Trophoblast cell (in vitro differentiated cells and primary cell): ENCODE data around the gene SNED1.

Experiments used
- DNase-seq, 2 donors: peaks; one replicate each; pipeline ENCODE4 v3.0.0-alpha.2; 2016
- H2AFZ ChIP-seq: 2 replicates; pipeline ENCODE4 v1.6.1; 2013; ENCODE audit warnings: low read length, moderate library complexity, mild to moderate bottlenecking; ENCODE audit not compliant: insufficient read depth, poor library complexity
- H2AK5ac ChIP-seq: 2 replicates; pipeline ENCODE4 v1.6.1; 2013; ENCODE audit warnings: mild to moderate bottlenecking, low read length
- H2BK120ac ChIP-seq: 2 replicates; pipeline ENCODE4 v1.6.1; 2013; ENCODE audit warnings: low read length, mild to moderate bottlenecking, moderate library complexity; ENCODE audit not compliant: insufficient read depth, poor library complexity
- H2BK12ac ChIP-seq: 2 replicates; pipeline ENCODE4 v1.6.1; 2013; ENCODE audit warnings: mild to moderate bottlenecking, low read length, moderate library complexity
- H2BK5ac ChIP-seq: 2 replicates; pipeline ENCODE4 v1.6.1; 2013; ENCODE audit warnings: low read length, low read depth, moderate library complexity, mild to moderate bottlenecking; ENCODE audit not compliant: poor library complexity
- H3K14ac ChIP-seq: 2 replicates; pipeline ENCODE4 v1.6.1; 2013; ENCODE audit warnings: mild to moderate bottlenecking, low read length
- H3K18ac ChIP-seq: 2 replicates; pipeline ENCODE4 v1.6.1; 2013; ENCODE audit warnings: mild to moderate bottlenecking, low read length
- H3K23ac ChIP-seq: 2 replicates; pipeline ENCODE4 v1.6.1; 2013; ENCODE audit warnings: low read length
- H3K27ac ChIP-seq: 2 replicates; pipeline ENCODE4 v1.5.1; 2013; ENCODE audit warnings: low read depth, mild to moderate bottlenecking, inconsistent platforms, low read length, moderate library complexity
- H3K27me3 ChIP-seq: 2 replicates; pipeline ENCODE4 v1.6.1; 2013; ENCODE audit warnings: inconsistent platforms, mild to moderate bottlenecking, low read length, moderate library complexity; ENCODE audit not compliant: insufficient read depth
- H3K36me3 ChIP-seq, 2 experiments: 1 replicate in 1 of 2; 2 replicates in 1 of 2; pipeline ENCODE4 v1.6.1; 2013; ENCODE audit warnings: low read length in 2 of 2, mild to moderate bottlenecking in 2 of 2, moderate library complexity in 1 of 2; ENCODE audit not compliant: insufficient read depth in 2 of 2, control insufficient read depth in 1 of 2
- H3K4ac ChIP-seq: 2 replicates; pipeline ENCODE4 v1.6.1; 2013; ENCODE audit warnings: low read depth, mild to moderate bottlenecking, low read length, moderate library complexity
- H3K4me1 ChIP-seq, 2 experiments: 1 replicate in 1 of 2; 2 replicates in 1 of 2; pipeline ENCODE4 v1.6.1; 2013; ENCODE audit warnings: low read length in 2 of 2, mild to moderate bottlenecking in 2 of 2, moderate library complexity in 1 of 2; ENCODE audit not compliant: insufficient read depth in 2 of 2, control insufficient read depth in 1 of 2
- H3K4me2 ChIP-seq: 2 replicates; pipeline ENCODE4 v1.6.1; 2013; ENCODE audit warnings: inconsistent platforms, mild to moderate bottlenecking, low read length, moderate library complexity
- H3K4me3 ChIP-seq: 2 replicates; pipeline ENCODE4 v1.5.1; 2013; ENCODE audit warnings: mild to moderate bottlenecking, low read depth, low read length, inconsistent platforms
- H3K79me1 ChIP-seq: one replicate; pipeline ENCODE4 v1.6.1; 2013; ENCODE audit warnings: low read length
- H3K79me2 ChIP-seq: 2 replicates; pipeline ENCODE4 v1.6.1; 2013; ENCODE audit warnings: low read length, mild to moderate bottlenecking; ENCODE audit not compliant: control insufficient read depth, insufficient read depth, poor library complexity
- H3K9ac ChIP-seq: 2 replicates; pipeline ENCODE4 v1.6.1; 2013; ENCODE audit warnings: mild to moderate bottlenecking, low read length
- H3K9me3 ChIP-seq: 2 replicates; pipeline ENCODE4 v1.6.1; 2013; ENCODE audit warnings: low read depth, mild to moderate bottlenecking, control low read depth, inconsistent platforms, low read length; ENCODE audit not compliant: insufficient read depth
- H4K12ac ChIP-seq: 2 replicates; pipeline ENCODE4 v1.6.1; 2013; ENCODE audit warnings: low read depth, mild to moderate bottlenecking, low read length, moderate library complexity
- H4K8ac ChIP-seq: 2 replicates; pipeline ENCODE4 v1.6.1; 2013; ENCODE audit warnings: low read depth, mild to moderate bottlenecking, low read length, moderate library complexity
- H4K91ac ChIP-seq: one replicate; pipeline ENCODE4 v1.6.1; 2013; ENCODE audit warnings: low read depth, mild to moderate bottlenecking, low read length, moderate library complexity
- WGBS: extraction: QIAGEN DNeasy Blood & Tissue Kit; methylation state at CpG from one replicate; pipeline ENCODE4 v1.1.7; 2013; ENCODE audit warnings: missing lambda C conversion rate; ENCODE audit not compliant: insufficient read length, insufficient coverage; ENCODE audit errors: extremely low coverage; 5-methylcytosine and 5-hydroxymethylcytosine counted together

The SNED1 gene

DNA sequence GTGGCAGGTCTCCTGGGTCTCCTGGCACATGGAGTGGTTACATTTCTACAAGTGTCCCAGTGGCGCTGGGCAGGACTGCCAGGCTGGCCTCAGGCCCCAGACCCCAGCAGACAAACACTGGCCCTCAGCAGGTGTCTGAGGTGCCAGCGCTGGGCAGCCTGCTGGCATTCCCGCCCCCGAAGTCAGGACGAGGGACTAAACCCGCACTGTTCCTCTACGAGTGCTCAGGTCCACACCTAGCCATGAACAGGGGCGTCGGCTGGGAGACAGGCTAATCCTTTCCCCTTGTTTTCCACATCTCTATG, 12.8 kb downstream of the SNED1 start:
- no peak overlapping the region for H3K4me2 ChIP-seq
- H3K4me1 ChIP-seq: peaks cover 13 to 16% of the 10 kb centered on the region in 2 experiments
- no peak overlapping the region for H2AK5ac ChIP-seq

DNA sequence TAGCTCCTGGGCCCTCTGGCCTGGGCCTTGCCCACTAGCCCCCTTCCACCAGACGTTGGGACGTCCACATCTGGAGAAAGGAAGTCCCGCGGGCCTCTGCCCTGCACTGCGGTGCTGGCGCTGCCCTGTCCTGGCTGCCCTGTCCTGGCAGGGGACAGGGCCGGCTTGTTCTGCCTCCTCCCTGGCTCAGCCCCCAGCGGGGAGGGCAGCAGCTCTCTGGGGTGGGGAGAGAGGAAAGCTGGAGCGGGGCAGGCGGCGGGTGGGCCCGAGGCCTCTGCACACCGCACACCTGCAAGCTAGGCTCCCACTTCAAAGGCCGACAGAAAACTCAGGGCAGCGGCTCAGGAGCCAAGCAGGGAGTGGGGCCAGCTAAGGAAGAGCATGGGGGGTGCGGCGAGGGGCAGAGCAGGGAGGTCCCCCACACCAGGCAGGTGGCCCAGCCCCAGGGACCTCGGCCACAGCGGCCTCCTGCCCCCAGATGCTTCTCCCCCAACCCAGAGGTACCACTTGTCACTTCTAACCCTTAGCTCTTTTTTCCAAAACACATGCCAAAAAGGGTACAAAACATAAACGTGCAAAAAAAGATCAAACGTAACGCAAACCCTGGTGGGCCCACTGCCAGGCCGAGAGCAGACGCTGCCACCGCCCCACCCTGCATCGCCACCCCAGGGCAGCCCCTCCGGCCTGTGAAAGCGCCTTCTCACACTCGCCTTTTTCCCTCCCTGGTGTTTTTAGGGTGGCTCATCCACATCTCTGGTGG, 13.5 kb downstream of the SNED1 start:
- no CpG with 5 or more reads among the region's 29 CpGs for WGBS
- no peaks in the 10 kb centered on the region for H3K27me3 ChIP-seq
- no peak overlapping the region for H3K23ac ChIP-seq
- peaks cover 2% of the 10 kb centered on the region for H3K79me2 ChIP-seq
- peaks cover 13 to 16% of the 10 kb centered on the region in 2 experiments for H3K4me1 ChIP-seq
- no peak overlapping the region for H3K4me2 ChIP-seq
- H3K36me3 ChIP-seq: no peaks in the 10 kb centered on the region
- H2AK5ac ChIP-seq: no peak overlapping the region
- no peak overlapping the region for H2BK12ac ChIP-seq
- no peak overlapping the region for H4K12ac ChIP-seq
- H4K8ac ChIP-seq: no peak overlapping the region
- no peak overlapping the region for H4K91ac ChIP-seq
- H3K27ac ChIP-seq: no peak overlapping the region
- no peak overlapping the region for H3K4me3 ChIP-seq
- H3K9ac ChIP-seq: no peak overlapping the region
- H2BK120ac ChIP-seq: no peak overlapping the region
- peaks cover 9% of the 10 kb centered on the region for H3K79me1 ChIP-seq
- no peak overlapping the region for H3K4ac ChIP-seq
- no peak for DNase-seq
- no peak overlapping the region for H3K14ac ChIP-seq
- H2AFZ ChIP-seq: no peak overlapping the region
- peaks cover 5% of the 10 kb centered on the region for H3K9me3 ChIP-seq
- H3K18ac ChIP-seq: no peak overlapping the region
- no peak overlapping the region for H2BK5ac ChIP-seq

More for the DNA sequence above, 12.8 kb downstream of the SNED1 start:
- no peak overlapping the region for H3K9ac ChIP-seq
- H2AFZ ChIP-seq: no peak overlapping the region
- H3K79me1 ChIP-seq: peaks cover 9% of the 10 kb centered on the region
- H3K27me3 ChIP-seq: no peaks in the 10 kb centered on the region
- H3K4me3 ChIP-seq: no peak overlapping the region
- no peak overlapping the region for H3K18ac ChIP-seq
- no peak overlapping the region for H4K12ac ChIP-seq
- H2BK12ac ChIP-seq: no peak overlapping the region
- no peaks in the 10 kb centered on the region for H3K36me3 ChIP-seq
- H3K23ac ChIP-seq: no peak overlapping the region
- H3K9me3 ChIP-seq: peaks cover 5% of the 10 kb centered on the region
- H3K79me2 ChIP-seq: peaks cover 2% of the 10 kb centered on the region
- no peak overlapping the region for H4K8ac ChIP-seq
- H4K91ac ChIP-seq: no peak overlapping the region
- DNase-seq: no peak
- H2BK5ac ChIP-seq: no peak overlapping the region
- no CpG with 5 or more reads among the region's 9 CpGs for WGBS
- no peak overlapping the region for H2BK120ac ChIP-seq
- H3K14ac ChIP-seq: no peak overlapping the region
- H3K4ac ChIP-seq: no peak overlapping the region
- no peak overlapping the region for H3K27ac ChIP-seq

DNA sequence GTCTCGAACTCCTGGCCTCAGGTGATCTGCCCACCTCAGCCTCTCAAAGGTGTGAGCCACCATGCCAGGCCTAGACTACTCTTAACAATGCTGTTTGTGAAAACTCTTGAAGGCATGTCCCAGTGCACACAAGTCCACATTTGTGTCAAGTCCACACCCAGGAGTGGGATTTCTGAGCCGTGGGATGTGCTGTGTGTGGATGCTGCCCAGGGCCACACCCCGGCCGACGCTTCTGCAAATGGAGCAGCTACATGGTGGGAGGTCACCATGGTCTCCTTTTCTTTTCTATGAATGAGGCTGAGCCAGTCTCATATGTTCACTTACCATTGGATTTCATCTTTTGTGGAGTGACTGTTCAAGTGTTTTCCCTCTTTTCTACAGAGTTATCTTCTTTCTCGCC, 15.8 kb downstream of the SNED1 start:
- H3K27me3 ChIP-seq: no peaks in the 10 kb centered on the region
- H3K4me3 ChIP-seq: no peak overlapping the region
- peaks cover 2% of the 10 kb centered on the region for H3K79me2 ChIP-seq
- H3K18ac ChIP-seq: no peak overlapping the region
- no peak overlapping the region for H3K4ac ChIP-seq
- no peak overlapping the region for H2AK5ac ChIP-seq
- H4K12ac ChIP-seq: no peak overlapping the region
- no peak overlapping the region for H2BK5ac ChIP-seq
- no peak overlapping the region for H3K9ac ChIP-seq
- no peak overlapping the region for H4K91ac ChIP-seq
- no peak overlapping the region for H3K14ac ChIP-seq
- H3K4me2 ChIP-seq: no peak overlapping the region
- no peak for DNase-seq
- H3K79me1 ChIP-seq: peaks cover 7% of the 10 kb centered on the region
- peaks cover 9% of the 10 kb centered on the region for H3K9me3 ChIP-seq
- no peak overlapping the region for H3K27ac ChIP-seq
- no peak overlapping the region for H2BK12ac ChIP-seq
- H4K8ac ChIP-seq: no peak overlapping the region
- no peaks in the 10 kb centered on the region for H3K36me3 ChIP-seq
- no peak overlapping the region for H3K23ac ChIP-seq
- H2BK120ac ChIP-seq: no peak overlapping the region
- H3K4me1 ChIP-seq: peaks cover 12 to 14% of the 10 kb centered on the region in 2 experiments
- no peak overlapping the region for H2AFZ ChIP-seq
- WGBS: no CpG with 5 or more reads among the region's 6 CpGs

DNA sequence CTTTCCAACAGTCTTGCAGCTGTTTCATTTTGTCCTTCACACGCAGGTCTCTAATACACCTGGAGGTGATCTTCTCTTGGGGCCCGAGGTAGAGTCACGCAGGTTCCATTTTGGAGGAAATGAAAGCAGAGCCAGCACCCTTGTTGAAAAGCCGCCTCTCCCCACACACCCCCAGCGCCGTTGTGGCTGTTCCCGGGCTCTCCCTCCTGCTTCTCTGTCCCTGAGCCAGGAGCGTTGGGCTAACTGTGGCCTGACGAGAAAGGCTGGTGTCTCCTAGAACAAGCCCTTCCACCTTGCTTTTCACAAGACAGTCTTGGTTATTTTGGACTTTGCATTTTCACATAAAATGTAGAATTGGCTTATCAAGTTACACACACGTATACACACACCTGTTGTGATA, 16.3 kb downstream of the SNED1 start:
- no CpG with 5 or more reads among the region's 10 CpGs for WGBS
- Histone ChIP-seq H4K91ac (no peak overlapping the region), H2BK12ac (no peak overlapping the region), H3K27ac (no peak overlapping the region), H2AK5ac (no peak overlapping the region), H3K9me3 (peaks cover 13% of the 10 kb centered on the region), H3K79me1 (peaks cover 3% of the 10 kb centered on the region), H2AFZ (no peak overlapping the region), H3K14ac (no peak overlapping the region), H3K4me3 (no peak overlapping the region), H2BK5ac (no peak overlapping the region), H3K27me3 (no peaks in the 10 kb centered on the region), H3K9ac (no peak overlapping the region), H3K23ac (no peak overlapping the region), H3K4me2 (no peak overlapping the region), H3K4ac (no peak overlapping the region), H3K36me3 (no peaks in the 10 kb centered on the region), H4K8ac (no peak overlapping the region), H2BK120ac (no peak overlapping the region), H4K12ac (no peak overlapping the region), H3K79me2 (peaks cover 2% of the 10 kb centered on the region), H3K18ac (no peak overlapping the region), H3K4me1 (peaks cover 7 to 9% of the 10 kb centered on the region in 2 experiments)
- DNase-seq: no peak
